HepG2 (cell line): ENCODE data around the gene CD320. TPM values are rescaled to one million over a fixed set of nuclear protein-coding genes. Genes with fewer than 3 reads are reported as not detected.
A peak's percentile ranks its signal among the peaks of the same experiment; 100 is the strongest.

Experiments
- ARHGAP35 ChIP-seq: sonication (generic); formaldehyde crosslinking; IDR thresholded peaks from 2 replicates; pipeline ENCODE4 v1.9.0; 2022; ENCODE audit warnings: mild to moderate bottlenecking, inconsistent platforms, moderate library complexity, missing genetic modification reagents, borderline replicate concordance
- ARNTL ChIP-seq: sonication (generic); formaldehyde crosslinking; IDR thresholded peaks from 2 replicates; pipeline ENCODE4 v1.4.0; 2020; ENCODE audit warnings: mild to moderate bottlenecking, missing genetic modification reagents
- ATF7 ChIP-seq, 2 experiments: fragments of 450-650 bp in 1 of 2; sonication (generic) in 1 of 2; formaldehyde crosslinking in 1 of 2; IDR thresholded peaks; 2 replicates each; pipeline versions ENCODE4 v1.4.0 to v1.6.1; 2016 to 2020; ENCODE audit warnings: antibody characterized with exemption in 1 of 2, mild to moderate bottlenecking in 1 of 2, missing genetic modification reagents in 1 of 2
- CCAR2 ChIP-seq: fragments of 200-400 bp; formaldehyde crosslinking; optimal IDR thresholded peaks from 2 replicates; pipeline ENCODE3; 2018; ENCODE audit warnings: low read depth, mild to moderate bottlenecking, low read length, moderate library complexity
- FOXP1 ChIP-seq, 2 experiments: fragments of 450-650 bp in 1 of 2; IDR thresholded peaks; 2 replicates each; pipeline ENCODE4 v1.6.1; 2017 to 2018; ENCODE audit warnings: antibody characterized with exemption in 1 of 2
- ISL2 ChIP-seq: sonication (generic); formaldehyde crosslinking; IDR thresholded peaks from 2 replicates; pipeline ENCODE4 v1.5.0; 2020; ENCODE audit warnings: missing genetic modification reagents
- NCOA2 ChIP-seq: sonication (generic); formaldehyde crosslinking; IDR thresholded peaks from 2 replicates; pipeline ENCODE4 v1.8.0; 2022; ENCODE audit warnings: inconsistent platforms
- POGZ ChIP-seq: sonication (generic); formaldehyde crosslinking; IDR thresholded peaks from 2 replicates; pipeline ENCODE4 v1.4.0; 2020; ENCODE audit warnings: mild to moderate bottlenecking, missing genetic modification reagents
- RNF2 ChIP-seq: fragments of 450-650 bp; conservative IDR thresholded peaks from 2 replicates; pipeline ENCODE4 v1.6.1; 2016; ENCODE audit warnings: low read depth
- SUZ12 ChIP-seq: fragments of 150-350 bp; IDR thresholded peaks from 2 replicates; pipeline ENCODE4 v1.6.1; 2014; ENCODE audit warnings: low read depth, low read length
- YEATS2 ChIP-seq: sonication (generic); formaldehyde crosslinking; IDR thresholded peaks from 2 replicates; pipeline ENCODE4 v1.4.0; 2020; ENCODE audit warnings: missing genetic modification reagents, borderline replicate concordance
- ZEB1 ChIP-seq: IDR thresholded peaks from 2 replicates; pipeline ENCODE4 v1.6.1; 2012; ENCODE audit warnings: mild to moderate bottlenecking, low read depth, inconsistent platforms; ENCODE audit not compliant: insufficient replicate concordance
- ZNF143 ChIP-seq: sonication (generic); formaldehyde crosslinking; IDR thresholded peaks from 2 replicates; pipeline ENCODE4 v1.4.0; 2020; ENCODE audit warnings: missing genetic modification reagents
- ZNF180 ChIP-seq: sonication (generic); formaldehyde crosslinking; IDR thresholded peaks from 2 replicates; pipeline ENCODE4 v1.4.0; 2020; ENCODE audit warnings: low read depth, missing genetic modification reagents, borderline replicate concordance
- ZNF317 ChIP-seq: sonication (generic); formaldehyde crosslinking; IDR thresholded peaks from 2 replicates; pipeline ENCODE4 v1.5.0; 2020; ENCODE audit warnings: mild to moderate bottlenecking, missing genetic modification reagents
- ZNF510 ChIP-seq: sonication (generic); formaldehyde crosslinking; IDR thresholded peaks from 2 replicates; pipeline ENCODE4 v1.4.0; 2020; ENCODE audit warnings: low read depth, mild to moderate bottlenecking, missing genetic modification reagents
- ZNF607 ChIP-seq: sonication (generic); formaldehyde crosslinking; IDR thresholded peaks from 2 replicates; pipeline ENCODE4 v1.5.1; 2020; ENCODE audit warnings: missing genetic modification reagents, mild to moderate bottlenecking, borderline replicate concordance
- ZNF674 ChIP-seq: sonication (generic); formaldehyde crosslinking; IDR thresholded peaks from 2 replicates; pipeline ENCODE4 v1.5.0; 2020; ENCODE audit warnings: low read depth, mild to moderate bottlenecking, missing genetic modification reagents
- polyA plus RNA-seq, 8 experiments: library from polyadenylated mRNA; depleted of rRNA in 3 of 8; stranded (reverse) in 7 of 8; unstranded in 1 of 8; fragments of >200 nt; fragmentation: Illumina TruSeq in 4 of 8; extraction: Trizol in 4 of 8; gene quantifications; 2 replicates each; pipeline versions ENCODE4 v1.2.1 to v1.2.3, GENCODE V29; 2011 to 2016; ENCODE audit warnings: low read depth in 4 of 8, missing spikeins in 1 of 8, mixed read lengths in 1 of 8; ENCODE audit not compliant: insufficient read depth in 1 of 8
- total RNA-seq, 5 experiments: library from RNA; depleted of rRNA; stranded (reverse); fragments of >200 nt; fragmentation: Illumina TruSeq; extraction: Trizol; gene quantifications; 2 replicates each; pipeline ENCODE4 v1.2.3, GENCODE V29; 2016; ENCODE audit warnings: low read depth in 1 of 5
- TF ChIP-seq, protein P1 (sequence below): sonication (generic); formaldehyde crosslinking; IDR thresholded peaks from 2 replicates; pipeline ENCODE4 v1.4.0; 2020; ENCODE audit warnings: missing genetic modification reagents, mild to moderate bottlenecking, borderline replicate concordance
- TF ChIP-seq, protein P2 (sequence below): sonication (generic); formaldehyde crosslinking; conservative IDR thresholded peaks from 2 replicates; pipeline ENCODE4 v1.8.0; 2022; ENCODE audit warnings: missing genetic modification reagents
- TF ChIP-seq, protein P3 (sequence below): sonication (generic); formaldehyde crosslinking; IDR thresholded peaks from 2 replicates; pipeline ENCODE4 v1.4.0; 2020; ENCODE audit warnings: missing genetic modification reagents
- TF ChIP-seq, protein P4 (sequence below): sonication (generic); formaldehyde crosslinking; IDR thresholded peaks from 2 replicates; pipeline ENCODE4 v1.5.1; 2020; ENCODE audit warnings: missing genetic modification reagents, mild to moderate bottlenecking, borderline replicate concordance

CD320 gene
- total and polyA plus RNA-seq, 2 of the 13 experiments (the other 11 are each of a cell fraction or from before 2014, with no cell fraction given) = 83.1 to 99.9 TPM

DNA sequence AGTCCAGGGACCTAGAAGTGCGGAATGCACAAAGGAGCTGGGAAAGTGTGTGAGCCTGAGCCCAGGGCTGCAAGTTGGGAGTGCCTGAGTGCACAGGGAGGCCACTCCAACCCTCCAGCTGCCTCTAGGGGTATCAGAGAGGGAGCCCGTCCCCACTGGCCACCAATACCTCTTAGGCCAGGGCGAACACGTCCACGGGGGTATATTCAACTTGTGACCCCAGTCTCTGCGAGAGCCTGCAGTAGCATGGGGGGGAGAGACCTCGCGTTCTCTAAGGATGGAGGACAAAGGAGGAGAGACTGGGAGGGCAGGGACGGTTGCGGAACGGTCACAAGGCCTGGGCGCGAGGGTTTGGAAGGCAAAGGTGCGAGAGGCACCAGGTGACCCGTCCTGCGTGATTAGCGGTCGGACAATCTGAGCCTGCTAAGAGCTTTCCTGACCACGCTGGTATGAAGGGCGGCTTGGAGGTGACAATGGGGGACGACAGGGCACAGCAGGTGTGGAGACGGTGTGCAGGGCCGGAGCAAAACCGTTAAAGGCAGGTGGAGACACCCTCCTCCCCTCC is 676 bp downstream of the CD320 start (continued):
- TF ChIP-seq, protein P1, sequence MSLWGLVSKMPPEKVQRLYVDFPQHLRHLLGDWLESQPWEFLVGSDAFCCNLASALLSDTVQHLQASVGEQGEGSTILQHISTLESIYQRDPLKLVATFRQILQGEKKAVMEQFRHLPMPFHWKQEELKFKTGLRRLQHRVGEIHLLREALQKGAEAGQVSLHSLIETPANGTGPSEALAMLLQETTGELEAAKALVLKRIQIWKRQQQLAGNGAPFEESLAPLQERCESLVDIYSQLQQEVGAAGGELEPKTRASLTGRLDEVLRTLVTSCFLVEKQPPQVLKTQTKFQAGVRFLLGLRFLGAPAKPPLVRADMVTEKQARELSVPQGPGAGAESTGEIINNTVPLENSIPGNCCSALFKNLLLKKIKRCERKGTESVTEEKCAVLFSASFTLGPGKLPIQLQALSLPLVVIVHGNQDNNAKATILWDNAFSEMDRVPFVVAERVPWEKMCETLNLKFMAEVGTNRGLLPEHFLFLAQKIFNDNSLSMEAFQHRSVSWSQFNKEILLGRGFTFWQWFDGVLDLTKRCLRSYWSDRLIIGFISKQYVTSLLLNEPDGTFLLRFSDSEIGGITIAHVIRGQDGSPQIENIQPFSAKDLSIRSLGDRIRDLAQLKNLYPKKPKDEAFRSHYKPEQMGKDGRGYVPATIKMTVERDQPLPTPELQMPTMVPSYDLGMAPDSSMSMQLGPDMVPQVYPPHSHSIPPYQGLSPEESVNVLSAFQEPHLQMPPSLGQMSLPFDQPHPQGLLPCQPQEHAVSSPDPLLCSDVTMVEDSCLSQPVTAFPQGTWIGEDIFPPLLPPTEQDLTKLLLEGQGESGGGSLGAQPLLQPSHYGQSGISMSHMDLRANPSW = 0 out of 2 replicates have a peak, but pooled peaks have one; percentile 32
- TF ChIP-seq ZNF143 (CRISPR knock-in tag) (no peak), CCAR2 (no peak), ARNTL (CRISPR knock-in tag) (no peak), YEATS2 (CRISPR knock-in tag) (no peak), ATF7 (IDR thresholded peaks at IDR 0.05) (no peak), ATF7 (CRISPR knock-in tag; IDR thresholded peaks at IDR 0.05) (no peak), ZNF674 (CRISPR knock-in tag) (no peak), ZNF607 (CRISPR knock-in tag) (no peak), NCOA2 (CRISPR knock-in tag) (no peak), FOXP1 (IDR thresholded peaks at IDR 0.05) (no peak), FOXP1 (CRISPR knock-in tag; IDR thresholded peaks at IDR 0.05) (no peak), ZEB1 (peak; percentile 3), ZNF180 (CRISPR knock-in tag) (no peak), ARHGAP35 (CRISPR knock-in tag) (no peak), ZNF510 (CRISPR knock-in tag) (peak; percentile 26; the same call in 1 of the 2 replicates), ZNF317 (CRISPR knock-in tag) (no peak), SUZ12 (no peak), RNF2 (no peak), POGZ (CRISPR knock-in tag) (no peak), ISL2 (CRISPR knock-in tag) (no peak)
- TF ChIP-seq, protein P2, sequence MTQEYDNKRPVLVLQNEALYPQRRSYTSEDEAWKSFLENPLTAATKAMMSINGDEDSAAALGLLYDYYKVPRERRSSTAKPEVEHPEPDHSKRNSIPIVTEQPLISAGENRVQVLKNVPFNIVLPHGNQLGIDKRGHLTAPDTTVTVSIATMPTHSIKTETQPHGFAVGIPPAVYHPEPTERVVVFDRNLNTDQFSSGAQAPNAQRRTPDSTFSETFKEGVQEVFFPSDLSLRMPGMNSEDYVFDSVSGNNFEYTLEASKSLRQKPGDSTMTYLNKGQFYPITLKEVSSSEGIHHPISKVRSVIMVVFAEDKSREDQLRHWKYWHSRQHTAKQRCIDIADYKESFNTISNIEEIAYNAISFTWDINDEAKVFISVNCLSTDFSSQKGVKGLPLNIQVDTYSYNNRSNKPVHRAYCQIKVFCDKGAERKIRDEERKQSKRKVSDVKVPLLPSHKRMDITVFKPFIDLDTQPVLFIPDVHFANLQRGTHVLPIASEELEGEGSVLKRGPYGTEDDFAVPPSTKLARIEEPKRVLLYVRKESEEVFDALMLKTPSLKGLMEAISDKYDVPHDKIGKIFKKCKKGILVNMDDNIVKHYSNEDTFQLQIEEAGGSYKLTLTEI (CRISPR knock-in tag) = no peak
- TF ChIP-seq, protein P3, sequence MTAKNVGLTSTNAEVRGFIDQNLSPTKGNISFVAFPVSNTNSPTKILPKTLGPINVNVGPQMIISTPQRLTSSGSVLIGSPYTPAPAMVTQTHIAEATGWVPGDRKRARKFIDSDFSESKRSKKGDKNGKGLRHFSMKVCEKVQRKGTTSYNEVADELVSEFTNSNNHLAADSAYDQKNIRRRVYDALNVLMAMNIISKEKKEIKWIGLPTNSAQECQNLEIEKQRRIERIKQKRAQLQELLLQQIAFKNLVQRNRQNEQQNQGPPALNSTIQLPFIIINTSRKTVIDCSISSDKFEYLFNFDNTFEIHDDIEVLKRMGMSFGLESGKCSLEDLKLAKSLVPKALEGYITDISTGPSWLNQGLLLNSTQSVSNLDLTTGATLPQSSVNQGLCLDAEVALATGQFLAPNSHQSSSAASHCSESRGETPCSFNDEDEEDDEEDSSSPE = no peak
- TF ChIP-seq, protein P4, sequence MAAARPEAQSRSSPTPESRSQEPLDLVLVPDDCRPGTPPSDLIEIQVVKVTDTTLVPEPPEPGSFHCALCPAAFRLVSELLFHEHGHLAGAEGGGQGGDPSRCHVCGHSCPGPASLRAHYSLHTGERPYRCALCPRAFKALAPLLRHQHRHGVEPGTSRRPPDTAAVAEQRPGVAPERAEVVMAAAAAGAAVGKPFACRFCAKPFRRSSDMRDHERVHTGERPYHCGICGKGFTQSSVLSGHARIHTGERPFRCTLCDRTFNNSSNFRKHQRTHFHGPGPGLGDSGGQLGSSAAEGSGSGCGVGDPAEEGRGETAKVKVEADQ (CRISPR knock-in tag) = no peak
